AG09319 (cell line): Measurements from ENCODE around the gene ZNF181.

ENCODE experiments used
- DNase-seq: peaks from one replicate; pipeline ENCODE4 v3.0.0-alpha.2; 2010; ENCODE audit warnings: low read depth; ENCODE audit errors: extremely low read depth
- TF ChIP-seq, protein P1 (sequence below): IDR thresholded peaks from 2 replicates; pipeline ENCODE4 v1.5.1; 2011; ENCODE audit warnings: low read depth, mild to moderate bottlenecking, inconsistent platforms, low read length, moderate library complexity

The ZNF181 gene

GRCh38 chr19:34779652-34780051 lies 45.6 kb downstream of the ZNF181 start:
- TF ChIP-seq, protein P1, sequence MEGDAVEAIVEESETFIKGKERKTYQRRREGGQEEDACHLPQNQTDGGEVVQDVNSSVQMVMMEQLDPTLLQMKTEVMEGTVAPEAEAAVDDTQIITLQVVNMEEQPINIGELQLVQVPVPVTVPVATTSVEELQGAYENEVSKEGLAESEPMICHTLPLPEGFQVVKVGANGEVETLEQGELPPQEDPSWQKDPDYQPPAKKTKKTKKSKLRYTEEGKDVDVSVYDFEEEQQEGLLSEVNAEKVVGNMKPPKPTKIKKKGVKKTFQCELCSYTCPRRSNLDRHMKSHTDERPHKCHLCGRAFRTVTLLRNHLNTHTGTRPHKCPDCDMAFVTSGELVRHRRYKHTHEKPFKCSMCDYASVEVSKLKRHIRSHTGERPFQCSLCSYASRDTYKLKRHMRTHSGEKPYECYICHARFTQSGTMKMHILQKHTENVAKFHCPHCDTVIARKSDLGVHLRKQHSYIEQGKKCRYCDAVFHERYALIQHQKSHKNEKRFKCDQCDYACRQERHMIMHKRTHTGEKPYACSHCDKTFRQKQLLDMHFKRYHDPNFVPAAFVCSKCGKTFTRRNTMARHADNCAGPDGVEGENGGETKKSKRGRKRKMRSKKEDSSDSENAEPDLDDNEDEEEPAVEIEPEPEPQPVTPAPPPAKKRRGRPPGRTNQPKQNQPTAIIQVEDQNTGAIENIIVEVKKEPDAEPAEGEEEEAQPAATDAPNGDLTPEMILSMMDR, result no peak
- no peak for DNase-seq

DNA sequence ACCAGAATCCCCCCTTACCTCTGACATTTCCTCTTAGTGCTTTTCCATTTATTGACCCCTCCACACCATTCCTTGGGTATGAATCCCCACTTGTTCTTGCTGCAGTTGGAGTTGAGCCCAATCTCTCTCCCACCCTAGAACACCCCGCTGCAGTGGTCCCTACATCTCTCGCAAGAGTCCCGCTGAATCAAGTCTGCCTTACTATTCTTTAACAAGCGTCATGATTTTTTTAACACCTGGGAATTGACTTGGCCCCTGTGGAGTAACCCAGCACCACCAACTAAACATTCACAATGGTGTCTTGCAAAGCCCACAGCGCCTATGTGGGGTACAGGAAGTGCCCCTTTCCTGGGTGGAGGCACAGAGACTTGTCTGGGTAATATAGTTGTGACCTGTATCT lies 52.2 kb downstream of the ZNF181 start:
- TF ChIP-seq, protein P1, result no peak
- no peak for DNase-seq

GRCh38 chr19:34787059-34787824 lies 53.2 kb downstream of the ZNF181 start:
- DNase-seq, result no peak
- TF ChIP-seq, protein P1, result no peak

- DNase-seq, result no peak
- TF ChIP-seq, protein P1, result no peak
Observed at GRCh38 chr19:34788074-34788473, 54.0 kb downstream of the ZNF181 start.

GRCh38 chr19:34793565-34793964 lies 59.5 kb downstream of the ZNF181 start:
- TF ChIP-seq, protein P1, result no peak
- DNase-seq, result no peak

DNA sequence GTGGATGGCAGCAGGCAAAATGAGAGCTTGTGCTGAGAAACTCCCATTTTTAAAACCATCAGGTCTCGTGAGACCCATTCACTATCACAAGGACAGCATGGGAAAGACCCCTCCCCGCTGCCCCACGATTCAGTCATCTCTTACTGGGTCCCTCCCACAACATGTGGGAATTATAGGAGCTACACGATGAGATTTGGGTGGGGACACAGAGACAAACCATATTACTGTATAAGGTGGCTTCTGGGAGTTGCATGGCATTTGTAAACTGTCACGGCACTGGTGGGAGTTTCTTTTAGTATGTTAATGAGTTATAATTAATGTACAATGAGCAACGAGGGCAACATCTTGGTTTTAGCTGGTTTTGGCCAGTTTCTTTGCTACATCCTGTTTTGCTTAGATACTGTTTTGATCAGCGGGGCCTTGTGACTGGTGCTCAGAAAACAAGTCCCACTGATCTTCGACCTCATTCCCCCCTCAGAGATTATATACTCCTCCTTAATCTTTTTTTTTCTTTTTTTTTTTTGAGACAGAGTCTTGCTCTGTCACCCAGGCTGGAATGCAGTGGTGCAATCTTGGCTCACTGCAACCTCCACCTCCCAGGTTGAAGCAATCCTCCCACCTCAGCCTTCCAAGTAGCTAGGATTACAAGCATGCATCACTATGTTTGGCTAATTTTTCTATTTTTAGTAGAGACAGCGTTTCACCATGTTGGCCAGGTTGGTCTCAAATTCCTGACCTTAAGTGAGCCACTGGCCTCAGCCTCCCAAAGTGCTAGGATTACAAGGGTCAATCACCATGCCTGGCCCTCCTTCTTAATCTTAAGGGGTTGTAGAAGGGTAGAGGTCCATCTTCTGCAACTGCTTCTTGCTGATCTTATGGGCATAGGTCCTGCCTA lies 60.3 kb downstream of the ZNF181 start:
- no peak for DNase-seq
- TF ChIP-seq, protein P1, result no peak
